IMR-90 (cell line): Measurements from ENCODE around the gene GPR32. TPM values are rescaled to one million over a fixed set of nuclear protein-coding genes. Genes with fewer than 3 reads are reported as not detected.
A peak's percentile ranks its signal among the peaks of the same experiment; 100 is the strongest.

Source experiments
- ATAC-seq: fragments of 200-7000 bp; cut with Tn5 transposase; 2 replicates; pipeline ENCODE4 v1.9.1; 2020; ENCODE audit warnings: low read depth, mild to moderate bottlenecking, moderate library complexity
- BruUV-seq: library from RNA; stranded (reverse); fragments of 400-500 nt; replicated peaks from 2 replicates; lab custom pipeline; 2021; lab: Mats Ljungman, UMichigan
- CTCF ChIA-PET: fragments of 300-600 bp; formaldehyde crosslinking; extraction: SDS; loops from one replicate; lab custom pipeline; 2021; ENCODE audit warnings: antibody characterized with exemption; lab: Yijun Ruan, JAX
- POLR2A ChIA-PET: fragments of 300-600 bp; sonication (Branson Sonifier 250); formaldehyde crosslinking; loops from one replicate; lab custom pipeline; 2022; ENCODE audit warnings: antibody characterized with exemption; ENCODE audit not compliant: unreplicated experiment; lab: Charles Lee
- DNase-seq: peaks from one replicate; pipeline ENCODE4 v3.0.0; 2013
- H2AFZ ChIP-seq: replicated peaks from 2 replicates; pipeline ENCODE3; 2013; ENCODE audit warnings: low read length, mild to moderate bottlenecking; ENCODE audit not compliant: poor library complexity
- H2AK5ac ChIP-seq: 2 replicates; pipeline ENCODE4 v1.6.1; 2013; ENCODE audit warnings: low read depth, low read length, inconsistent platforms
- H2AK9ac ChIP-seq: replicated peaks from 2 replicates; pipeline ENCODE3; 2013; ENCODE audit warnings: mild to moderate bottlenecking, low read depth, low read length, moderate library complexity; ENCODE audit not compliant: poor library complexity
- H2BK120ac ChIP-seq: 2 replicates; pipeline ENCODE4 v1.6.1; 2013; ENCODE audit warnings: low read depth, low read length, inconsistent platforms
- H2BK15ac ChIP-seq: 3 replicates; pipeline ENCODE4 v1.6.1; 2013; ENCODE audit warnings: low read depth, low read length, inconsistent platforms
- H2BK20ac ChIP-seq: 2 replicates; pipeline ENCODE4 v1.6.1; 2013; ENCODE audit warnings: low read depth, mild to moderate bottlenecking, inconsistent platforms, low read length, moderate library complexity
- H2BK5ac ChIP-seq: 2 replicates; pipeline ENCODE4 v1.6.1; 2013; ENCODE audit warnings: mild to moderate bottlenecking, low read depth, low read length, inconsistent platforms; ENCODE audit not compliant: poor library complexity, severe bottlenecking
- H3K14ac ChIP-seq: replicated peaks from 2 replicates; pipeline ENCODE4 v1.6.1; 2013; ENCODE audit warnings: low read depth, low read length, inconsistent platforms
- H3K18ac ChIP-seq: 2 replicates; pipeline ENCODE4 v1.6.1; 2013; ENCODE audit warnings: low read depth, low read length, control low read depth
- H3K23ac ChIP-seq: 2 replicates; pipeline ENCODE4 v1.6.1; 2013; ENCODE audit warnings: low read depth, low read length, inconsistent platforms
- H3K27ac ChIP-seq: 2 replicates; pipeline ENCODE4 v1.5.1; 2013; ENCODE audit warnings: mild to moderate bottlenecking, control low read depth, low read length; ENCODE audit not compliant: insufficient read depth
- H3K27me3 ChIP-seq: 2 replicates; pipeline ENCODE4 v1.6.1; 2013; ENCODE audit warnings: low read length; ENCODE audit not compliant: control insufficient read depth, insufficient read depth
- H3K36me3 ChIP-seq: 2 replicates; pipeline ENCODE4 v1.6.1; 2013; ENCODE audit warnings: low read length, mixed read lengths; ENCODE audit not compliant: control insufficient read depth, insufficient read depth
- H3K4ac ChIP-seq: 2 replicates; pipeline ENCODE4 v1.6.1; 2013; ENCODE audit warnings: low read depth, low read length, inconsistent platforms
- H3K4me1 ChIP-seq: 2 replicates; pipeline ENCODE4 v1.6.1; 2013; ENCODE audit warnings: low read length, mixed read lengths; ENCODE audit not compliant: control insufficient read depth, insufficient read depth
- H3K4me2 ChIP-seq: 2 replicates; pipeline ENCODE4 v1.6.1; 2013; ENCODE audit warnings: low read depth, mild to moderate bottlenecking, control low read depth, low read length, moderate library complexity
- H3K4me3 ChIP-seq: 2 replicates; pipeline ENCODE4 v1.5.1; 2013; ENCODE audit warnings: low read depth, mild to moderate bottlenecking, control low read depth, low read length, moderate library complexity; ENCODE audit not compliant: insufficient read depth
- H3K56ac ChIP-seq: 2 replicates; pipeline ENCODE4 v1.6.1; 2013; ENCODE audit warnings: low read length, inconsistent platforms; ENCODE audit not compliant: insufficient read depth; ENCODE audit errors: extremely low read depth
- H3K79me1 ChIP-seq, 2 experiments: 2 replicates each; pipeline ENCODE4 v1.6.1; 2013; ENCODE audit warnings: low read length in 2 of 2, inconsistent platforms in 1 of 2, low read depth in 1 of 2
- H3K9ac ChIP-seq: 2 replicates; pipeline ENCODE4 v1.6.1; 2013; ENCODE audit warnings: low read depth, low read length, control low read depth
- H3K9me1 ChIP-seq: 2 replicates; pipeline ENCODE4 v1.6.1; 2013; ENCODE audit warnings: low read length, inconsistent platforms; ENCODE audit not compliant: insufficient read depth
- H3K9me3 ChIP-seq: 2 replicates; pipeline ENCODE4 v1.6.1; 2013; ENCODE audit warnings: low read length; ENCODE audit not compliant: control insufficient read depth, insufficient read depth
- H4K20me1 ChIP-seq: 2 replicates; pipeline ENCODE4 v1.6.1; 2013; ENCODE audit warnings: low read length, inconsistent platforms; ENCODE audit not compliant: insufficient read depth
- H4K5ac ChIP-seq: 2 replicates; pipeline ENCODE4 v1.6.1; 2013; ENCODE audit warnings: mild to moderate bottlenecking, low read depth, low read length, control low read depth
- H4K8ac ChIP-seq, 2 experiments: 2 replicates each; pipeline ENCODE4 v1.6.1; 2013; ENCODE audit warnings: low read depth in 2 of 2, low read length in 2 of 2, control low read depth in 1 of 2, inconsistent platforms in 1 of 2
- H4K91ac ChIP-seq: 2 replicates; pipeline ENCODE4 v1.6.1; 2013; ENCODE audit warnings: low read depth, low read length, inconsistent platforms; ENCODE audit not compliant: insufficient read depth
- MXI1 ChIP-seq: IDR thresholded peaks from 2 replicates; pipeline ENCODE4 v1.6.1; 2012; ENCODE audit warnings: low read depth, mild to moderate bottlenecking, low read length, moderate library complexity, borderline replicate concordance
- WGBS, 2 experiments: methylation state at CpG; one replicate each; pipeline versions ENCODE4 v1.1.5 to v1.1.7; 2013; ENCODE audit warnings: missing lambda C conversion rate in 2 of 2; ENCODE audit not compliant: insufficient read length in 1 of 2; ENCODE audit errors: extremely low coverage in 2 of 2; 5-methylcytosine and 5-hydroxymethylcytosine counted together
- dilution Hi-C: fragments of 300-500 bp; cut with HindIII; formaldehyde crosslinking; loops from one replicate; pipeline ENCODE4 v1.14.3; 2018; ENCODE audit warnings: low sequenced_read_pairs; ENCODE audit not compliant: unreplicated experiment
- in situ Hi-C: fragments of 300-500 bp; cut with MboI; formaldehyde crosslinking; loops from 3 replicates; pipeline ENCODE4 v1.14.3; 2019; ENCODE audit warnings: low sequenced_read_pairs, inconsistent platforms, mixed read lengths
- intact Hi-C: fragments of 100-400 bp; cut with micrococcal nuclease; formaldehyde crosslinking; loops from 2 replicates; pipeline ENCODE4 v1.10.0; 2022
- polyA plus RNA-seq, 3 experiments: library from polyadenylated mRNA; depleted of rRNA; stranded (reverse); fragments of >200 nt; gene quantifications; 2 replicates each; pipeline ENCODE4 v1.2.3, GENCODE V29; 2012; ENCODE audit warnings: low replicate concordance in 1 of 3
- total RNA-seq: library from RNA; depleted of rRNA; stranded (reverse); fragments of >200 nt; gene quantifications from 2 replicates; pipeline ENCODE4 v1.2.3, GENCODE V29; 2012
- TF ChIP-seq, protein P1 (sequence below): fragments of 150-350 bp; IDR thresholded peaks from 2 replicates; pipeline ENCODE4 v1.6.1; 2016; ENCODE audit warnings: low read depth, mild to moderate bottlenecking, low read length, moderate library complexity, borderline replicate concordance
- TF ChIP-seq, protein P2 (sequence below): conservative IDR thresholded peaks from 2 replicates; pipeline ENCODE4 v1.5.1; 2012; ENCODE audit warnings: mild to moderate bottlenecking, low read depth, low read length, improper control_type of control experiment

GPR32 gene
- total and polyA plus RNA-seq, 2 of the 4 experiments (the other 2 are of a cell fraction): not detected

DNA sequence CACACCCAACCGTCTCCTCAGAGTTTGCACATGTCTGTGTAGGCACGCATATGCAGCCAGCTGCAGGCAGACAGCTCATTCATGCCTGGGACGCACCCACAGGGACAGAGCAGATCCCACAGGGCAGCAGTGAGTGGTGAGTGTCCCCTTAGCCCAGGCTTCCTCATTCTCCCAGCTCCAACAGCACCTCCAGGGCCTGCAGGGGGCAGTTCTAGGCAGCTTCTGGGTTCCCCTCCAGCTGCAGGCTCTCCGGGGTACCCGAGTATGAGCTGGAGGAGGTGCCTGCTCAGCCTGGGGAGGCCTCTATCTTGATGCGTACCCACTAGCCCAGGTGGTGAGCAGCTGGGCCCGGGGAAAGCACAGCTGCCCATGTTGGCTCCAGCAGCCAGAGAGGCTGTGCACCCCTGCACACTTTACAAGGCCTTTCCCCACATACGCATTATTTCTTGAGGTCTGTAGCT is 49.3 kb upstream of the GPR32 start:
- H3K4me1 ChIP-seq: peaks cover 19% of the 10 kb centered on the region
- H2AFZ ChIP-seq: peak overlapping the region; percentile 11
- no peak overlapping the region for H3K14ac ChIP-seq
- H3K9me1 ChIP-seq: peaks cover 22% of the 10 kb centered on the region
- H4K91ac ChIP-seq: no peak overlapping the region
- H4K8ac ChIP-seq: no peak overlapping the region
- 0 out of 2 replicates have a peak, but pooled peaks cover 8% of the 10 kb centered on the region for H4K20me1 ChIP-seq
- H3K23ac ChIP-seq: no peak overlapping the region
- no peak overlapping the region for H2BK15ac ChIP-seq
- no peak overlapping the region for H2BK120ac ChIP-seq
- H3K79me1 ChIP-seq: peaks cover 11 to 42% of the 10 kb centered on the region in 2 experiments
- no peaks in the 10 kb centered on the region for H3K27me3 ChIP-seq
- H3K18ac ChIP-seq: no peak overlapping the region
- H4K5ac ChIP-seq: no peak overlapping the region
- H3K4me2 ChIP-seq: no peak overlapping the region
- no peak overlapping the region for H3K9ac ChIP-seq
- H3K4ac ChIP-seq: no peak overlapping the region
- no TSS peak for BruUV-seq
- in situ Hi-C loops (loop anchor here (5.0 kb wide), 1 partner anchor 344 kb away; the partner anchor contains the start of gene NR1H2), intact Hi-C loops (loop anchor here (5.0 to 10.0 kb wide), 2 partner anchors 201 to 384 kb away; partner anchors contain the start of gene CTU1), dilution Hi-C loops (no loop called here)
- WGBS, 2 experiments: 20% methylated on average over 2 of the region's 8 CpGs; no CpG with 5 or more reads in 1 of the 2 experiments
- peak overlapping the region; percentile 11 for H2AK9ac ChIP-seq
- POLR2A ChIA-PET: no interaction called here
- H2BK20ac ChIP-seq: no peak overlapping the region
- CTCF ChIA-PET: interaction anchor here (0.6 to 1.0 kb wide), 2 partner anchors 15 to 1423 kb away, joined by 3 read pairs; no protein-coding TSS in a partner anchor
- H3K36me3 ChIP-seq: no peaks in the 10 kb centered on the region
- H3K9me3 ChIP-seq: no peaks in the 10 kb centered on the region
- H3K27ac ChIP-seq: no peak overlapping the region
- DNase-seq: peak; percentile 73
- H3K56ac ChIP-seq: no peak overlapping the region
- TF ChIP-seq, protein P1, sequence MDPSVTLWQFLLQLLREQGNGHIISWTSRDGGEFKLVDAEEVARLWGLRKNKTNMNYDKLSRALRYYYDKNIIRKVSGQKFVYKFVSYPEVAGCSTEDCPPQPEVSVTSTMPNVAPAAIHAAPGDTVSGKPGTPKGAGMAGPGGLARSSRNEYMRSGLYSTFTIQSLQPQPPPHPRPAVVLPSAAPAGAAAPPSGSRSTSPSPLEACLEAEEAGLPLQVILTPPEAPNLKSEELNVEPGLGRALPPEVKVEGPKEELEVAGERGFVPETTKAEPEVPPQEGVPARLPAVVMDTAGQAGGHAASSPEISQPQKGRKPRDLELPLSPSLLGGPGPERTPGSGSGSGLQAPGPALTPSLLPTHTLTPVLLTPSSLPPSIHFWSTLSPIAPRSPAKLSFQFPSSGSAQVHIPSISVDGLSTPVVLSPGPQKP: no peak
- TF ChIP-seq, protein P2, sequence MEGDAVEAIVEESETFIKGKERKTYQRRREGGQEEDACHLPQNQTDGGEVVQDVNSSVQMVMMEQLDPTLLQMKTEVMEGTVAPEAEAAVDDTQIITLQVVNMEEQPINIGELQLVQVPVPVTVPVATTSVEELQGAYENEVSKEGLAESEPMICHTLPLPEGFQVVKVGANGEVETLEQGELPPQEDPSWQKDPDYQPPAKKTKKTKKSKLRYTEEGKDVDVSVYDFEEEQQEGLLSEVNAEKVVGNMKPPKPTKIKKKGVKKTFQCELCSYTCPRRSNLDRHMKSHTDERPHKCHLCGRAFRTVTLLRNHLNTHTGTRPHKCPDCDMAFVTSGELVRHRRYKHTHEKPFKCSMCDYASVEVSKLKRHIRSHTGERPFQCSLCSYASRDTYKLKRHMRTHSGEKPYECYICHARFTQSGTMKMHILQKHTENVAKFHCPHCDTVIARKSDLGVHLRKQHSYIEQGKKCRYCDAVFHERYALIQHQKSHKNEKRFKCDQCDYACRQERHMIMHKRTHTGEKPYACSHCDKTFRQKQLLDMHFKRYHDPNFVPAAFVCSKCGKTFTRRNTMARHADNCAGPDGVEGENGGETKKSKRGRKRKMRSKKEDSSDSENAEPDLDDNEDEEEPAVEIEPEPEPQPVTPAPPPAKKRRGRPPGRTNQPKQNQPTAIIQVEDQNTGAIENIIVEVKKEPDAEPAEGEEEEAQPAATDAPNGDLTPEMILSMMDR: peak; percentile 18; the same call in 1 of the 2 replicates
- TF ChIP-seq MXI1: peak; percentile 76
- no peak overlapping the region; the same call in 1 of the 2 replicates for H2AK5ac ChIP-seq
- no peak for ATAC-seq
- H2BK5ac ChIP-seq: no peak overlapping the region
- H3K4me3 ChIP-seq: no peak overlapping the region
